Breast epithelium (tissue), 3 donors: ENCODE measurements around the gene H19.

Experiments
- POLR2A ChIP-seq: fragments of 450-650 bp; IDR thresholded peaks from one replicate; pipeline ENCODE4 v1.6.1; 2016; ENCODE audit warnings: antibody characterized with exemption, mild to moderate bottlenecking, moderate library complexity
- TF ChIP-seq, protein P1 (sequence below), 3 donors: fragments of 450-650 bp; IDR thresholded peaks; one replicate each; pipeline ENCODE4 v1.5.1; 2016 to 2017; ENCODE audit warnings: antibody characterized with exemption in 3 of 3, mild to moderate bottlenecking in 3 of 3, moderate library complexity in 3 of 3

DNA sequence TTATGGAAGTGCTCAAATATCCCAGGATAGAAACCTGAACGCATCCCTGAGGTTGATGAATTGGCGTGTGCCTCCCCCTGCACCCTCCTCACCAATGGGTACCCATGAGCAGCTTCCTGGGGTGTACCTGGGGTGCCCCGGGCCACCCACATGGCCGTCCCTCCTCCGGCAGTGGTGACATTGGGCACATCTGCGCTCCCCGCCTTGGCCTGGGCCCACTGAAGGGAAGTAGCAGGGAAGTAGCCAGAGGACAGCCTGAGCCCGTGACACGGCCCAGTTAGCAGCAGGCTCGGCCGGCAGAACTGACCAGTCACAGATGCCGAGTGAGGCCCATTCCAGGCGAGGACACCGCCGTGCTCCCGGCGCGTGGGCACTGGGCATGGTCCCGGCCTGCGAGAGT is 33.8 kb downstream of the H19 start:
- TF ChIP-seq, protein P1, sequence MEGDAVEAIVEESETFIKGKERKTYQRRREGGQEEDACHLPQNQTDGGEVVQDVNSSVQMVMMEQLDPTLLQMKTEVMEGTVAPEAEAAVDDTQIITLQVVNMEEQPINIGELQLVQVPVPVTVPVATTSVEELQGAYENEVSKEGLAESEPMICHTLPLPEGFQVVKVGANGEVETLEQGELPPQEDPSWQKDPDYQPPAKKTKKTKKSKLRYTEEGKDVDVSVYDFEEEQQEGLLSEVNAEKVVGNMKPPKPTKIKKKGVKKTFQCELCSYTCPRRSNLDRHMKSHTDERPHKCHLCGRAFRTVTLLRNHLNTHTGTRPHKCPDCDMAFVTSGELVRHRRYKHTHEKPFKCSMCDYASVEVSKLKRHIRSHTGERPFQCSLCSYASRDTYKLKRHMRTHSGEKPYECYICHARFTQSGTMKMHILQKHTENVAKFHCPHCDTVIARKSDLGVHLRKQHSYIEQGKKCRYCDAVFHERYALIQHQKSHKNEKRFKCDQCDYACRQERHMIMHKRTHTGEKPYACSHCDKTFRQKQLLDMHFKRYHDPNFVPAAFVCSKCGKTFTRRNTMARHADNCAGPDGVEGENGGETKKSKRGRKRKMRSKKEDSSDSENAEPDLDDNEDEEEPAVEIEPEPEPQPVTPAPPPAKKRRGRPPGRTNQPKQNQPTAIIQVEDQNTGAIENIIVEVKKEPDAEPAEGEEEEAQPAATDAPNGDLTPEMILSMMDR (IDR thresholded peaks at IDR 0.05) = no peak
- no peak for TF ChIP-seq POLR2A
